ENCODE results near the gene SORBS1. TPM values are rescaled to one million over a fixed set of nuclear protein-coding genes. Genes with fewer than 3 reads are reported as not detected.

SORBS1 gene
- total RNA-seq, 1 experiment from 2014 or later: 4.1 TPM

DNA sequence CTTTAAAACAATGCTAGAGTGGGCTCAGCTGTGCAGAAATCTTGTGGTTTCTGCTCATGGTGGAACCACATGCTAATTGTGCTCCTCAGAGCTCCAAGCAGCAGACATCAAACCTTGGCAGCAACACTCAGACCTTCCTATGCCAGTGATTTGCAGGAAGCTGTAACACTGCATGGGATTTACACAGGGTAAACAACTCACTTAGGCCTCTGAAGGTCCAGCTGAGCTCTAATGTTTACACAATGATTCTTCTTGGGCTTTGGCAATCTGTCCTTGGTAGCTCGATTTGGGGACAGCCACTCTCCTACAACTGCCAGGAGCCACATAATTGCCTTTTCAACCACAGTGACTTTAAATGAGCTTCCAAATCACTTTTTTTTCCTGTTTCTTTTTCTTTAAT is 172.6 kb downstream of the SORBS1 start:
- intact Hi-C loops (cut with micrococcal nuclease): no loop called here
- no peak overlapping the region for H3K4me3 ChIP-seq (ENCODE audit: low read length)
- peaks cover 18% of the 10 kb centered on the region for H3K4me1 ChIP-seq (ENCODE audit: insufficient read depth, low read length)
- H4K20me1 ChIP-seq (ENCODE audit: low read length): no peaks in the 10 kb centered on the region
- DNase-seq (peak; percentile 73), ATAC-seq (peak; percentile 99)
- H2AFZ ChIP-seq (ENCODE audit: low read length): no peak overlapping the region
- peak overlapping the region; percentile 43; the same call in 1 of the 2 replicates for H3K27ac ChIP-seq (ENCODE audit: low read length)
- H3K9me3 ChIP-seq (ENCODE audit: low read length): no peaks in the 10 kb centered on the region
- H3K4me2 ChIP-seq (ENCODE audit: low read length): peak overlapping the region; percentile 31; the same call in 1 of the 2 replicates
- no peaks in the 10 kb centered on the region for H3K36me3 ChIP-seq (ENCODE audit: low read depth, low read length)
- H3K79me2 ChIP-seq (ENCODE audit: low read length): no peaks in the 10 kb centered on the region
- H3F3A ChIP-seq (ENCODE audit: low read length, unreplicated experiment): no peaks in the 10 kb centered on the region
- no peaks in the 10 kb centered on the region for H3K27me3 ChIP-seq (ENCODE audit: low read length)
- CTCF ChIA-PET: interaction anchor here (0.7 to 1.2 kb wide), 3 partner anchors 13 to 218 kb away, joined by 3 to 5 read pairs (median 4); no protein-coding TSS in a partner anchor
- no TSS peak for BruUV-seq (replicated peaks)
- POLR2A ChIA-PET (ENCODE audit: unreplicated experiment): interaction anchor here (0.6 kb wide), 1 partner anchor 37 kb away, joined by 5 read pairs; no protein-coding TSS in a partner anchor
- TF ChIP-seq EZH2 (IDR thresholded peaks at IDR 0.05; ENCODE audit: low read length, unreplicated experiment): no peak
- TF ChIP-seq, protein P1, sequence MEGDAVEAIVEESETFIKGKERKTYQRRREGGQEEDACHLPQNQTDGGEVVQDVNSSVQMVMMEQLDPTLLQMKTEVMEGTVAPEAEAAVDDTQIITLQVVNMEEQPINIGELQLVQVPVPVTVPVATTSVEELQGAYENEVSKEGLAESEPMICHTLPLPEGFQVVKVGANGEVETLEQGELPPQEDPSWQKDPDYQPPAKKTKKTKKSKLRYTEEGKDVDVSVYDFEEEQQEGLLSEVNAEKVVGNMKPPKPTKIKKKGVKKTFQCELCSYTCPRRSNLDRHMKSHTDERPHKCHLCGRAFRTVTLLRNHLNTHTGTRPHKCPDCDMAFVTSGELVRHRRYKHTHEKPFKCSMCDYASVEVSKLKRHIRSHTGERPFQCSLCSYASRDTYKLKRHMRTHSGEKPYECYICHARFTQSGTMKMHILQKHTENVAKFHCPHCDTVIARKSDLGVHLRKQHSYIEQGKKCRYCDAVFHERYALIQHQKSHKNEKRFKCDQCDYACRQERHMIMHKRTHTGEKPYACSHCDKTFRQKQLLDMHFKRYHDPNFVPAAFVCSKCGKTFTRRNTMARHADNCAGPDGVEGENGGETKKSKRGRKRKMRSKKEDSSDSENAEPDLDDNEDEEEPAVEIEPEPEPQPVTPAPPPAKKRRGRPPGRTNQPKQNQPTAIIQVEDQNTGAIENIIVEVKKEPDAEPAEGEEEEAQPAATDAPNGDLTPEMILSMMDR (conservative IDR thresholded peaks at IDR 0.05; ENCODE audit: low read depth, low read length): no peak
- TF ChIP-seq EZH2phosphoT487 (IDR thresholded peaks at IDR 0.05; ENCODE audit: borderline replicate concordance, low read length): no peak
- H3K9ac ChIP-seq (ENCODE audit: low read length): no peak overlapping the region
- H3K9me2 ChIP-seq (replicated peaks; ENCODE audit: low read length): no peaks in the 10 kb centered on the region

- H4K20me1 ChIP-seq (ENCODE audit: low read length): no peaks in the 10 kb centered on the region
- ChIA-PET CTCF (interaction anchor here (0.7 to 1.2 kb wide), 3 partner anchors 13 to 218 kb away, joined by 3 to 5 read pairs (median 4); no protein-coding TSS in a partner anchor), POLR2A (ENCODE audit: unreplicated experiment) (interaction anchor here (0.6 kb wide), 1 partner anchor 38 kb away, joined by 5 read pairs; no protein-coding TSS in a partner anchor)
- H3K9me3 ChIP-seq (ENCODE audit: low read length): no peaks in the 10 kb centered on the region
- H3K4me2 ChIP-seq (ENCODE audit: low read length): peak overlapping the region; percentile 31; the same call in 1 of the 2 replicates
- H3K79me2 ChIP-seq (ENCODE audit: low read length): no peaks in the 10 kb centered on the region
- ATAC-seq: peak; percentile 15; the same call in 1 of the 2 replicates
- TF ChIP-seq EZH2 (IDR thresholded peaks at IDR 0.05; ENCODE audit: low read length, unreplicated experiment): no peak
- no peak for TF ChIP-seq EZH2phosphoT487 (IDR thresholded peaks at IDR 0.05; ENCODE audit: borderline replicate concordance, low read length)
- TF ChIP-seq, protein P1 (conservative IDR thresholded peaks at IDR 0.05; ENCODE audit: low read depth, low read length): no peak
- no peaks in the 10 kb centered on the region for H3K36me3 ChIP-seq (ENCODE audit: low read depth, low read length)
- intact Hi-C loops (cut with micrococcal nuclease): no loop called here
- H3K27ac ChIP-seq (ENCODE audit: low read length): peak overlapping the region; percentile 43; the same call in 1 of the 2 replicates
- H3F3A ChIP-seq (ENCODE audit: low read length, unreplicated experiment): no peaks in the 10 kb centered on the region
- no peaks in the 10 kb centered on the region for H3K9me2 ChIP-seq (replicated peaks; ENCODE audit: low read length)
- no peak overlapping the region for H3K9ac ChIP-seq (ENCODE audit: low read length)
- H3K4me1 ChIP-seq (ENCODE audit: insufficient read depth, low read length): peaks cover 13% of the 10 kb centered on the region
- no peak overlapping the region for H2AFZ ChIP-seq (ENCODE audit: low read length)
- DNase-seq: no peak
- H3K27me3 ChIP-seq (ENCODE audit: low read length): no peaks in the 10 kb centered on the region
- no peak overlapping the region for H3K4me3 ChIP-seq (ENCODE audit: low read length)
- no TSS peak for BruUV-seq (replicated peaks)
Observed at GRCh38 chr10:95388109-95388471, 173.1 kb downstream of the SORBS1 start.

GRCh38 chr10:95384011-95384704 is 177.0 kb downstream of the SORBS1 start:
- intact Hi-C loops (cut with micrococcal nuclease): no loop called here
- no peak for DNase-seq
- no peaks in the 10 kb centered on the region for H3K36me3 ChIP-seq (ENCODE audit: low read depth, low read length)

More at GRCh38 chr10:95384011-95384704, 177.0 kb downstream of the SORBS1 start:
- Histone ChIP-seq H3K9me3 (ENCODE audit: low read length) (no peaks in the 10 kb centered on the region), H2AFZ (ENCODE audit: low read length) (no peak overlapping the region), H3F3A (ENCODE audit: low read length, unreplicated experiment) (no peaks in the 10 kb centered on the region), H3K27ac (ENCODE audit: low read length) (no peak overlapping the region), H3K9me2 (replicated peaks; ENCODE audit: low read length) (no peaks in the 10 kb centered on the region), H3K9ac (ENCODE audit: low read length) (no peak overlapping the region), H3K79me2 (ENCODE audit: low read length) (no peaks in the 10 kb centered on the region), H3K4me1 (ENCODE audit: insufficient read depth, low read length) (peaks cover 10% of the 10 kb centered on the region), H3K4me2 (ENCODE audit: low read length) (no peak overlapping the region), H3K4me3 (ENCODE audit: low read length) (no peak overlapping the region), H3K27me3 (ENCODE audit: low read length) (no peaks in the 10 kb centered on the region), H4K20me1 (ENCODE audit: low read length) (no peaks in the 10 kb centered on the region)
- ChIA-PET POLR2A (ENCODE audit: unreplicated experiment) (no interaction called here), CTCF (no interaction called here)
- TF ChIP-seq EZH2 (IDR thresholded peaks at IDR 0.05; ENCODE audit: low read length, unreplicated experiment) (no peak), EZH2phosphoT487 (IDR thresholded peaks at IDR 0.05; ENCODE audit: borderline replicate concordance, low read length) (no peak)
- TF ChIP-seq, protein P1 (conservative IDR thresholded peaks at IDR 0.05; ENCODE audit: low read depth, low read length): no peak
- no peak for ATAC-seq
- no TSS peak for BruUV-seq (replicated peaks)
